D721Med (cell line): ENCODE measurements around the gene MDN1.

ENCODE experiments used
- DNase-seq: peaks from one replicate; pipeline ENCODE4 v3.0.0; 2011; ENCODE audit warnings: low spot score; ENCODE audit not compliant: insufficient read length
- FAIRE-seq: peaks from 2 replicates; lab custom pipeline; 2011; peaks lifted over from hg19 to GRCh38; lab: Jason Lieb, UNC
- TF ChIP-seq, protein P1 (sequence below): IDR thresholded peaks from 2 replicates; pipeline ENCODE4 v1.5.1; 2012; ENCODE audit warnings: mild to moderate bottlenecking, control low read depth; ENCODE audit not compliant: insufficient read depth; ENCODE audit errors: missing control alignments

Gene MDN1

DNA sequence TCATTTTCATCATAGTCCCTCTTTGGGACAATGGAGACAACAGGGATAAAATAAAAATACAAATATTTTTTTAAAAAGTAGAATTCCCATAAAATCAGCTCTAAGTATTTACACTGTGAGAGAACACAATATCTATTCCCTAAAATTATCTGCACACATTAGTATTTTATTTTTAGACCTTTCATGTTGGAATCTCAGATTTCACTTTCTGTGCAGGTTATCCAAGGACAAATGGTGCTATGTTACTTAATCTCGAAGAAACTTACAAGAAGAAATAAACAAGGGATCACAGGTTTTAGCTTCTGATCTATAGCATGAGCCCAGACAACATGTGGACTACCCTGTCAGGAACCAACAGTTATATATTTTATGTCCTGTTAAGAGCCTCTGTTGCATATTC, 158.0 kb downstream of the MDN1 start:
- FAIRE-seq (no peak), DNase-seq (no peak)
- TF ChIP-seq, protein P1, sequence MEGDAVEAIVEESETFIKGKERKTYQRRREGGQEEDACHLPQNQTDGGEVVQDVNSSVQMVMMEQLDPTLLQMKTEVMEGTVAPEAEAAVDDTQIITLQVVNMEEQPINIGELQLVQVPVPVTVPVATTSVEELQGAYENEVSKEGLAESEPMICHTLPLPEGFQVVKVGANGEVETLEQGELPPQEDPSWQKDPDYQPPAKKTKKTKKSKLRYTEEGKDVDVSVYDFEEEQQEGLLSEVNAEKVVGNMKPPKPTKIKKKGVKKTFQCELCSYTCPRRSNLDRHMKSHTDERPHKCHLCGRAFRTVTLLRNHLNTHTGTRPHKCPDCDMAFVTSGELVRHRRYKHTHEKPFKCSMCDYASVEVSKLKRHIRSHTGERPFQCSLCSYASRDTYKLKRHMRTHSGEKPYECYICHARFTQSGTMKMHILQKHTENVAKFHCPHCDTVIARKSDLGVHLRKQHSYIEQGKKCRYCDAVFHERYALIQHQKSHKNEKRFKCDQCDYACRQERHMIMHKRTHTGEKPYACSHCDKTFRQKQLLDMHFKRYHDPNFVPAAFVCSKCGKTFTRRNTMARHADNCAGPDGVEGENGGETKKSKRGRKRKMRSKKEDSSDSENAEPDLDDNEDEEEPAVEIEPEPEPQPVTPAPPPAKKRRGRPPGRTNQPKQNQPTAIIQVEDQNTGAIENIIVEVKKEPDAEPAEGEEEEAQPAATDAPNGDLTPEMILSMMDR: no peak

GRCh38 chr6:89660981-89661380, 158.6 kb downstream of the MDN1 start:
- no peak for FAIRE-seq
- TF ChIP-seq, protein P1: no peak

DNA sequence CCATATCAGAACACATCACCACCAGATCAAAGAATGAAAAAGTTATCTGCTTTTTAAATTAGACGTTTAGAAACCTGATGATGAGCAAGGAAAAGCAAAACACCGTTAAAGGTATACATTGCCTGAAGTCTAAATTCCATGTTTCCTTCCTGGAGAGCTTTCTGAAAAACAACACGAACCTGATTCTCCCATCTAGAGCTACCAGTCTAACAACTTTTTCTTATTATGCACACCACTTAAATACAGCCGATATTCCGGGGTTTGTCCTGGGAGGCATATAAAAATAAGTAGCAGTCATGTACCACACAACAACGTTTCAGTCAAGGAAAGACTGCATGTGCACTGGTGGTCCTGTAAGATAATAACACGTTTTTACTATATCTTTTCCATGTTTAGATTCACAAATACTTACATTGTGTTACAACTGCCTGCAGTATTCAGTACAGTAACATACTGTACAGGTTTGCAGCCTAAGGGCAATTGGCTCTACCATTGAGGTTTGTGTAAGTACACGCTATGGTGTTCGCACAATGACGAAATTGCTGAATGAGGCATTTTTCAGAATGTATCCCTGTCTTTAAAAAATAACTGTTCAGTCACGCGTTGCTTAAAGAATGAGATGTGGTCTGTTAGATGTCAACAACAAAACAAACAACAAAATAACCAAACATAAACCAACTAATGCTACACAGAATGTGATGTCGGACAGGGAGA, 162.0 kb downstream of the MDN1 start:
- DNase-seq: no peak
- TF ChIP-seq, protein P1: no peak
- FAIRE-seq: no peak

More at GRCh38 chr6:89660981-89661380, 158.6 kb downstream of the MDN1 start:
- no peak for DNase-seq

DNA sequence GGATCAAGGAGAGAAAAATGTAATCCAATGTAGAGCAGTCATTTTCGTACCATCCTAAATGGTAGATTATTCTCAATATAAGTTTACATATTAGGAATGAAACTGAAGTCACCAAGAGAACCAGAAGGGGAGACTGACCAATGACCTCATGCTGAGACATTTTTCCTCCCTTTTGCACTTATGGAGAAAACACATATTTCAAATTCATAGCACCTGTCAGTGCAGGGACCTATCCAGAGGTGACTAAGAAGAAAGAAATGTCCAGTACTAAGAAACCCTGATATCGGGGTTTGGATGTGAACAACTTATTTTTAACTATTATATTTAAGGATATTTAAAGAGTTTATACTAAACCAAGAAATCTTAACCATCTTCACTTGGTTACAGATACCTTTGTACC, 164.5 kb downstream of the MDN1 start:
- FAIRE-seq (no peak), DNase-seq (no peak)
- TF ChIP-seq, protein P1: no peak

DNA sequence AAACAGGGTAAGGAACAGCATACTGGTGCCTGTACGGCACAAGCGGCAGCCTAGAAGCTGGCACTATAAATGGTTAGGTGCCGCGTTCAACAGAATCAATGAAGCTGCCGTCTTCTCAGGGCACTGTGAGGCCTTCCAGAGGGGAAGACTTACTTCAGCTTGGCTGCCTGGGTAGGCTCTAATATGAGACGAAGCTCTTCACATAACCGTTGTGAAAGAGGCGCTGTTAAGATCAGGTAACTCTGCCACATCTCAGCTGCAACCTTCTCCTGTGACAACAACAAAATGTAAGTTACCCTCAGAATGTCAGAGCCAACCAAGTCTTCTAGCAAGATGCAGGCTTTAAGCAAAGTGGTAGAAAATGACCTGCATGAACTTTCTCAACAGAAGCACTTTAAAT, 169.0 kb downstream of the MDN1 start:
- no peak for FAIRE-seq
- no peak for DNase-seq
- TF ChIP-seq, protein P1: no peak

DNA sequence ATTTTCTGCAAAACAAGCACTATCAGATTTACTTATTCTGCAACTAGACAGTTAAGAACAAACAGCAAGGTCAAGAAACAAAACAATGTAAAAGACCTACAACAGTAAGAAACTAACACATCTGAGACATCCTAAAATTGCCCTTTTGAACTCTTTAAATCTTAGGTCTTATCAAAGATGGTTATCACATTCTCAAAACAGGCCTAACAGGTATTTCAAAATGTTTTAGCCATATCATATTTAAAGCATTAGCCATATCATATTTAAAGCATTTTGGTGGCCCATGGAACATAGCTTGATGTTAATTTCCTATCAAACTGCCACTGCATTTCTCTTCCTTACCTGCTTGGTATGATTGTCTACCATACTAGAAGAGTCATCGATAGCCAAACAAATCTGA, 169.9 kb downstream of the MDN1 start:
- DNase-seq (no peak), FAIRE-seq (no peak)
- TF ChIP-seq, protein P1: no peak

- TF ChIP-seq, protein P1: no peak
- DNase-seq: no peak
- FAIRE-seq: no peak
Observed at GRCh38 chr6:89644864-89645263, 174.7 kb downstream of the MDN1 start.
